CD4-positive, alpha-beta T cell treated with Interleukin-12 subunit alpha and Interleukin-12 subunit beta, for 1 hour (primary cell): ENCODE measurements around the gene ABCC12.
"Not testable (repeated sequence)": the region's sequence is repeated elsewhere in the genome, so short reads cannot be mapped to it uniquely, and the experiment has no call there.

Source experiments
- DNase-seq: peaks from one replicate; pipeline ENCODE4 v3.0.0-alpha.2; 2020

The ABCC12 gene

GRCh38 chr16:48155926-48156789 is at the start of gene ABCC12:
TSS of gene ABCC12 (minus strand) at chr16:48155993. CDS start at chr16:48146424, 9,569 bp downstream.
- no peak for DNase-seq

- DNase-seq: no peak
Measured at GRCh38 chr16:48204825-48205151, 49.0 kb upstream of the ABCC12 start.

- DNase-seq: no peak
Measured at GRCh38 chr16:48203974-48204824, 48.4 kb upstream of the ABCC12 start.

- DNase-seq: no peak
Measured at GRCh38 chr16:48201515-48202201, 45.9 kb upstream of the ABCC12 start.

GRCh38 chr16:48197294-48197693 is 41.5 kb upstream of the ABCC12 start:
- no peak for DNase-seq

GRCh38 chr16:48194828-48195556 is 39.2 kb upstream of the ABCC12 start:
- DNase-seq: no peak

- DNase-seq: no peak
Measured at GRCh38 chr16:48193846-48194245, 38.1 kb upstream of the ABCC12 start.

GRCh38 chr16:48188449-48189102 is 32.8 kb upstream of the ABCC12 start:
- no peak for DNase-seq

GRCh38 chr16:48187779-48188178 is 32.0 kb upstream of the ABCC12 start:
- no peak for DNase-seq

GRCh38 chr16:48184681-48185080 is 28.9 kb upstream of the ABCC12 start:
- no peak for DNase-seq

GRCh38 chr16:48182979-48183537 is 27.3 kb upstream of the ABCC12 start:
- DNase-seq: no peak

GRCh38 chr16:48181746-48182520 is 26.1 kb upstream of the ABCC12 start:
- not testable (repeated sequence) for DNase-seq

GRCh38 chr16:48180868-48181480 is 25.2 kb upstream of the ABCC12 start:
- DNase-seq: no peak

- DNase-seq: no peak
Measured at GRCh38 chr16:48176635-48177408, 21.0 kb upstream of the ABCC12 start.

- no peak for DNase-seq
Measured at GRCh38 chr16:48173889-48174288, 18.1 kb upstream of the ABCC12 start.

GRCh38 chr16:48172682-48173081 is 16.9 kb upstream of the ABCC12 start:
- DNase-seq: no peak

GRCh38 chr16:48169896-48170295 is 14.1 kb upstream of the ABCC12 start:
- DNase-seq: no peak

GRCh38 chr16:48168075-48168474 is 12.3 kb upstream of the ABCC12 start:
- DNase-seq: no peak

- DNase-seq: not testable (repeated sequence)
Measured at GRCh38 chr16:48166617-48167016, 10.8 kb upstream of the ABCC12 start.
